Progenitor cell of endocrine pancreas (in vitro differentiated cells): ENCODE data around the gene LMO7. TPM values are rescaled to one million over a fixed set of nuclear protein-coding genes. Genes with fewer than 3 reads are reported as not detected.

Experiments
- DNase-seq: peaks from one replicate; pipeline ENCODE4 v3.0.0; 2021; ENCODE audit warnings: low spot score; ENCODE audit not compliant: unreplicated experiment
- H3K27ac Mint-ChIP-seq: 2 replicates; pipeline ENCODE4 v1.8.0; 2021; ENCODE audit warnings: mild to moderate bottlenecking, moderate library complexity, mixed read lengths
- H3K27me3 Mint-ChIP-seq: 2 replicates; pipeline ENCODE4 v1.8.0; 2021; ENCODE audit warnings: mixed read lengths
- H3K36me3 Mint-ChIP-seq: 2 replicates; pipeline ENCODE4 v1.8.0; 2022; ENCODE audit warnings: mixed read lengths; ENCODE audit not compliant: insufficient read depth
- H3K4me1 Mint-ChIP-seq: 2 replicates; pipeline ENCODE4 v1.8.0; 2021; ENCODE audit warnings: low read depth, mixed read lengths
- H3K4me3 Mint-ChIP-seq: 2 replicates; pipeline ENCODE4 v1.8.0; 2021; ENCODE audit warnings: low read depth, mild to moderate bottlenecking, moderate library complexity, mixed read lengths
- H3K9me3 Mint-ChIP-seq: 2 replicates; pipeline ENCODE4 v1.8.0; 2021; ENCODE audit warnings: low read depth, mixed read lengths
- CTCF ChIP-seq: fragments of 200-600 bp; sonication (generic); IDR thresholded peaks from one replicate; pipeline ENCODE4 v1.5.0; 2021; ENCODE audit warnings: antibody characterized with exemption, mild to moderate bottlenecking; ENCODE audit not compliant: unreplicated experiment
- long read RNA-seq: library from polyadenylated mRNA; unstranded; transcript quantifications from one replicate; pipeline ENCODE4 v2.0.0, GENCODE V29; 2020
- total RNA-seq: library from RNA; stranded (reverse); gene quantifications from 2 replicates; pipeline ENCODE4 v1.2.1, GENCODE V29; 2021

LMO7 gene
- total RNA-seq: 15.0 and 22.3 TPM in 2 replicates
- long read RNA-seq, partial matches to known transcripts: 4 of 9 reads
- long read RNA-seq, other reads (novel, unspliced or antisense): 5 of 9 reads

- H3K27me3 Mint-ChIP-seq: peaks cover 54% of the 10 kb centered on the region
- peak; percentile 49 for DNase-seq
- no peaks in the 10 kb centered on the region for H3K9me3 Mint-ChIP-seq
- no peak within 1 kb of the TSS for H3K27ac Mint-ChIP-seq
- H3K4me3 Mint-ChIP-seq: peak within 1 kb of the TSS; percentile 61
- no peak for TF ChIP-seq CTCF
- no peaks in the 10 kb centered on the region for H3K4me1 Mint-ChIP-seq
- peaks cover 3% of the 10 kb centered on the region for H3K36me3 Mint-ChIP-seq
These were observed at the start of gene LMO7 for GRCh38 chr13:75635828-75636435. TSS of gene LMO7 (plus strand) at chr13:75636330. CDS start at chr13:75636658, 328 bp downstream.

- Mint-ChIP-seq H3K27me3 (no peaks in the 10 kb centered on the region), H3K27ac (peak overlapping the region; percentile 78), H3K36me3 (peaks cover 35% of the 10 kb centered on the region), H3K9me3 (peaks cover 14% of the 10 kb centered on the region), H3K4me3 (no peak overlapping the region), H3K4me1 (peaks cover 4% of the 10 kb centered on the region)
- TF ChIP-seq CTCF: no peak
- no peak for DNase-seq
These were observed 48.5 kb upstream of the LMO7 start for GRCh38 chr13:75587679-75588078.

GRCh38 chr13:75596657-75597182 is 39.4 kb upstream of the LMO7 start:
- Mint-ChIP-seq H3K27me3 (no peaks in the 10 kb centered on the region), H3K27ac (no peak overlapping the region), H3K4me3 (no peak overlapping the region), H3K36me3 (peaks cover 14% of the 10 kb centered on the region), H3K4me1 (no peaks in the 10 kb centered on the region), H3K9me3 (no peaks in the 10 kb centered on the region)
- no peak for DNase-seq
- TF ChIP-seq CTCF: no peak

- H3K27ac Mint-ChIP-seq: no peak overlapping the region
- H3K9me3 Mint-ChIP-seq: no peaks in the 10 kb centered on the region
- no peak for DNase-seq
- H3K36me3 Mint-ChIP-seq: peaks cover 12% of the 10 kb centered on the region
- no peak overlapping the region for H3K4me3 Mint-ChIP-seq
- no peaks in the 10 kb centered on the region for H3K27me3 Mint-ChIP-seq
- no peaks in the 10 kb centered on the region for H3K4me1 Mint-ChIP-seq
- no peak for TF ChIP-seq CTCF
These were observed 35.8 kb upstream of the LMO7 start for GRCh38 chr13:75600371-75600770.

- Mint-ChIP-seq H3K36me3 (peaks cover 10% of the 10 kb centered on the region), H3K4me3 (no peak overlapping the region), H3K4me1 (no peaks in the 10 kb centered on the region), H3K27me3 (no peaks in the 10 kb centered on the region), H3K9me3 (no peaks in the 10 kb centered on the region), H3K27ac (no peak overlapping the region)
- no peak for DNase-seq
- TF ChIP-seq CTCF: no peak
These were observed 33.1 kb upstream of the LMO7 start for GRCh38 chr13:75603038-75603437.
